ENCODE measurements around the gene FAM120A. TPM values are rescaled to one million over a fixed set of nuclear protein-coding genes. Genes with fewer than 3 reads are reported as not detected.

FAM120A gene
- total RNA-seq, 1 experiment from 2014 or later = 53.3 TPM

DNA sequence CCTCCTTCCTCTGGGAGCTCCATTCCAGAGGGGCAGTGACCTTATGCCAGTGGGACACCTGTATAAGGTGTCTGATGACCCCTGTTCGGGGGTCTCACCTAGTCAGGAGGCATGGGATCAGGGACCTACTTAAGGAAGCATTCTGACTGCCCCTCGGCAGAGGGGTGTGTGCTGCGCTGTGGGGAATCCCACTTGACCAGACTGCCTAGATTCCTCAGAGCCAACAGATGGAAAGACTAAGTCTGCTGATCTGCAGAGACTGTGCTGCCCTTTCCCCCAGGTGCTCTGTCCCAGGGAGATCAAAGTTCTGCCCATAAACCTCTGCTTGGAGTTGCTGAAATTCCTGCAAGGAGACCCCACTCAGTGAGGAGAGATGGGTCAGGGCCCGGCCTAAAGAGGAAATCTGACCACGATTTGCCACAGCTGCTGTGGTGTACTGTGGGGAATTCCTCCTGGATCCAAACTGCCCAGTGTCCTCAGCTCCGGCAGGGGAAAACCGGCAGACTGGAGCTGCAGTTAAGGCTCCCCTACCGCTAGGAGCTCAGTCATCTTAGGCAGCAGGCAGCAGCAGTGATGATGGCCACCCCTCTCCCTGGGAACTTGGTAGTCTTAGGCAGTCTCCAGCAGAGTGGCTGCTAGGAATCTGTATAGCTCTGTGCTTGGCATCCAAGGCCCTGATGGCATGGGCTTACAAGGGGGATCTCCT lies 34.8 kb upstream of the FAM120A start:
- H3K9me3 Mint-ChIP-seq = peaks cover 31% of the 10 kb centered on the region
- H3K36me3 Mint-ChIP-seq = peaks cover 11% of the 10 kb centered on the region
- TF ChIP-seq, protein P1, sequence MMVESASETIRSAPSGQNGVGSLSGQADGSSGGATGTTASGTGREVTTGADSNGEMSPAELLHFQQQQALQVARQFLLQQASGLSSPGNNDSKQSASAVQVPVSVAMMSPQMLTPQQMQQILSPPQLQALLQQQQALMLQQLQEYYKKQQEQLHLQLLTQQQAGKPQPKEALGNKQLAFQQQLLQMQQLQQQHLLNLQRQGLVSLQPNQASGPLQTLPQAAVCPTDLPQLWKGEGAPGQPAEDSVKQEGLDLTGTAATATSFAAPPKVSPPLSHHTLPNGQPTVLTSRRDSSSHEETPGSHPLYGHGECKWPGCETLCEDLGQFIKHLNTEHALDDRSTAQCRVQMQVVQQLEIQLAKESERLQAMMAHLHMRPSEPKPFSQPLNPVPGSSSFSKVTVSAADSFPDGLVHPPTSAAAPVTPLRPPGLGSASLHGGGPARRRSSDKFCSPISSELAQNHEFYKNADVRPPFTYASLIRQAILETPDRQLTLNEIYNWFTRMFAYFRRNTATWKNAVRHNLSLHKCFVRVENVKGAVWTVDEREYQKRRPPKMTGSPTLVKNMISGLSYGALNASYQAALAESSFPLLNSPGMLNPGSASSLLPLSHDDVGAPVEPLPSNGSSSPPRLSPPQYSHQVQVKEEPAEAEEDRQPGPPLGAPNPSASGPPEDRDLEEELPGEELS (CRISPR knock-in tag; IDR thresholded peaks at IDR 0.05) = no peak
- TF ChIP-seq ZNF219 (CRISPR knock-in tag; IDR thresholded peaks at IDR 0.05; ENCODE audit: borderline replicate concordance) = no peak
- TF ChIP-seq ZNF416 (CRISPR knock-in tag; IDR thresholded peaks at IDR 0.05) = no peak
- TF ChIP-seq ETV6 (CRISPR knock-in tag; IDR thresholded peaks at IDR 0.05) = no peak
- TF ChIP-seq ATF3 (CRISPR knock-in tag; conservative IDR thresholded peaks at IDR 0.05) = no peak
- TF ChIP-seq GTF2I (CRISPR knock-in tag; conservative IDR thresholded peaks at IDR 0.05) = no peak
- TF ChIP-seq ARID4B (CRISPR knock-in tag; IDR thresholded peaks at IDR 0.05; ENCODE audit: borderline replicate concordance) = no peak
- TF ChIP-seq, protein P2, sequence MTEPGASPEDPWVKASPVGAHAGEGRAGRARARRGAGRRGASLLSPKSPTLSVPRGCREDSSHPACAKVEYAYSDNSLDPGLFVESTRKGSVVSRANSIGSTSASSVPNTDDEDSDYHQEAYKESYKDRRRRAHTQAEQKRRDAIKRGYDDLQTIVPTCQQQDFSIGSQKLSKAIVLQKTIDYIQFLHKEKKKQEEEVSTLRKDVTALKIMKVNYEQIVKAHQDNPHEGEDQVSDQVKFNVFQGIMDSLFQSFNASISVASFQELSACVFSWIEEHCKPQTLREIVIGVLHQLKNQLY (CRISPR knock-in tag; IDR thresholded peaks at IDR 0.05) = no peak
- no peak for TF ChIP-seq CBFB (CRISPR knock-in tag; IDR thresholded peaks at IDR 0.05; ENCODE audit: low read depth)
- no peak for TF ChIP-seq ZNF396 (CRISPR knock-in tag; IDR thresholded peaks at IDR 0.05; ENCODE audit: borderline replicate concordance)
- TF ChIP-seq MXD4 (CRISPR knock-in tag; IDR thresholded peaks at IDR 0.05; ENCODE audit: borderline replicate concordance) = no peak
- TF ChIP-seq PRRX2 (CRISPR knock-in tag; IDR thresholded peaks at IDR 0.05) = no peak
- TF ChIP-seq HMGA2 (CRISPR knock-in tag; IDR thresholded peaks at IDR 0.05) = no peak
- TF ChIP-seq, protein P3, sequence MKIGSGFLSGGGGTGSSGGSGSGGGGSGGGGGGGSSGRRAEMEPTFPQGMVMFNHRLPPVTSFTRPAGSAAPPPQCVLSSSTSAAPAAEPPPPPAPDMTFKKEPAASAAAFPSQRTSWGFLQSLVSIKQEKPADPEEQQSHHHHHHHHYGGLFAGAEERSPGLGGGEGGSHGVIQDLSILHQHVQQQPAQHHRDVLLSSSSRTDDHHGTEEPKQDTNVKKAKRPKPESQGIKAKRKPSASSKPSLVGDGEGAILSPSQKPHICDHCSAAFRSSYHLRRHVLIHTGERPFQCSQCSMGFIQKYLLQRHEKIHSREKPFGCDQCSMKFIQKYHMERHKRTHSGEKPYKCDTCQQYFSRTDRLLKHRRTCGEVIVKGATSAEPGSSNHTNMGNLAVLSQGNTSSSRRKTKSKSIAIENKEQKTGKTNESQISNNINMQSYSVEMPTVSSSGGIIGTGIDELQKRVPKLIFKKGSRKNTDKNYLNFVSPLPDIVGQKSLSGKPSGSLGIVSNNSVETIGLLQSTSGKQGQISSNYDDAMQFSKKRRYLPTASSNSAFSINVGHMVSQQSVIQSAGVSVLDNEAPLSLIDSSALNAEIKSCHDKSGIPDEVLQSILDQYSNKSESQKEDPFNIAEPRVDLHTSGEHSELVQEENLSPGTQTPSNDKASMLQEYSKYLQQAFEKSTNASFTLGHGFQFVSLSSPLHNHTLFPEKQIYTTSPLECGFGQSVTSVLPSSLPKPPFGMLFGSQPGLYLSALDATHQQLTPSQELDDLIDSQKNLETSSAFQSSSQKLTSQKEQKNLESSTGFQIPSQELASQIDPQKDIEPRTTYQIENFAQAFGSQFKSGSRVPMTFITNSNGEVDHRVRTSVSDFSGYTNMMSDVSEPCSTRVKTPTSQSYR (CRISPR knock-in tag; IDR thresholded peaks at IDR 0.05) = no peak
- peaks cover 17% of the 10 kb centered on the region for H3K27me3 Mint-ChIP-seq (ENCODE audit: low read depth)
- ATAC-seq = no peak
- CTCF ChIA-PET = no interaction called here
- no peak overlapping the region for H3K27ac Mint-ChIP-seq
- no peak for DNase-seq (ENCODE audit: low spot score)
- POLR2A ChIA-PET = no interaction called here
- H3K4me3 Mint-ChIP-seq = no peak overlapping the region
- no peaks in the 10 kb centered on the region for H3K4me1 Mint-ChIP-seq

DNA sequence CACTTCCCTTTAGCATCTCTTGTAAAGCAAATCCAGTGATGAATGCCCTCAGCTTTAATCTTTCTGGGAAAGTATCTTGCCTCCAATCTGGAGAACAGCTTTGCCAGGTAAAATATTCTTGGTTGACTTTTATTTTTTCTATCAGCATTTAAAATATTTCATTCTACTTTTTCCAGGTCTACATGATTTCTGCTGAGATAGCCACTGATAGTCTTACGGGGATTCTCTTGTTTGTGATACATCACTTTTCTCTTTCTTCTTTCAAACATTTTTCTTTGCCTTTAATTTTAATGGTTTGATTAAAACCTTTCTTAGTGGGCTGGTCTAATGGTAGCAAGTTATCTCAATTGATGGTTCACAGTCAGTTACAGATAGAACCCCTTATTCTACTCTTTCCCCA lies 33.9 kb upstream of the FAM120A start:
- Mint-ChIP-seq H3K27ac (no peak overlapping the region), H3K36me3 (peaks cover 11% of the 10 kb centered on the region), H3K4me1 (no peaks in the 10 kb centered on the region), H3K9me3 (peaks cover 31% of the 10 kb centered on the region), H3K4me3 (no peak overlapping the region), H3K27me3 (ENCODE audit: low read depth) (peaks cover 17% of the 10 kb centered on the region)
- CTCF ChIA-PET = no interaction called here
- POLR2A ChIA-PET = no interaction called here
- ATAC-seq (no peak), DNase-seq (ENCODE audit: low spot score) (no peak)
- TF ChIP-seq TCF7 (CRISPR knock-in tag; IDR thresholded peaks at IDR 0.05; ENCODE audit: low read depth) = no peak
- TF ChIP-seq, protein P2 (CRISPR knock-in tag; IDR thresholded peaks at IDR 0.05) = no peak
- TF ChIP-seq, protein P4, sequence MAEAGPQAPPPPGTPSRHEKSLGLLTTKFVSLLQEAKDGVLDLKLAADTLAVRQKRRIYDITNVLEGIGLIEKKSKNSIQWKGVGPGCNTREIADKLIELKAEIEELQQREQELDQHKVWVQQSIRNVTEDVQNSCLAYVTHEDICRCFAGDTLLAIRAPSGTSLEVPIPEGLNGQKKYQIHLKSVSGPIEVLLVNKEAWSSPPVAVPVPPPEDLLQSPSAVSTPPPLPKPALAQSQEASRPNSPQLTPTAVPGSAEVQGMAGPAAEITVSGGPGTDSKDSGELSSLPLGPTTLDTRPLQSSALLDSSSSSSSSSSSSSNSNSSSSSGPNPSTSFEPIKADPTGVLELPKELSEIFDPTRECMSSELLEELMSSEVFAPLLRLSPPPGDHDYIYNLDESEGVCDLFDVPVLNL (CRISPR knock-in tag; IDR thresholded peaks at IDR 0.05; ENCODE audit: borderline replicate concordance, low read depth) = no peak
- no peak for TF ChIP-seq ZNF416 (CRISPR knock-in tag; IDR thresholded peaks at IDR 0.05)

All from WTC11 (cell line).